Measurements from ENCODE around the gene NDST4.

NDST4 gene

GRCh38 chr4:115110191-115111181 is 2.9 kb downstream of the NDST4 start:
- TF ChIP-seq CTCF (IDR thresholded peaks at IDR 0.05; ENCODE audit: borderline replicate concordance, extremely low read depth, low read length, poor library complexity, severe bottlenecking) (no peak), EZH2 (IDR thresholded peaks at IDR 0.05; ENCODE audit: borderline replicate concordance, low read depth, low read length, severe bottlenecking) (no peak)
- Histone ChIP-seq H3K9me3 (ENCODE audit: insufficient read depth, low read length, severe bottlenecking) (no peaks in the 10 kb centered on the region), H2AFZ (ENCODE audit: low read depth, low read length) (no peak overlapping the region), H3K79me2 (ENCODE audit: insufficient read depth, low read length) (no peaks in the 10 kb centered on the region), H3K27me3 (ENCODE audit: insufficient read depth, low read length, poor library complexity) (no peaks in the 10 kb centered on the region), H3K4me3 (ENCODE audit: low read depth in 1 of 2, low read length in 2 of 2) (no peak overlapping the region), H3K27ac (ENCODE audit: low read length) (no peak overlapping the region), H3K4me1 (ENCODE audit: insufficient read depth, low read length) (no peaks in the 10 kb centered on the region), H4K20me1 (ENCODE audit: insufficient read depth, low read length) (no peaks in the 10 kb centered on the region), H3K9ac (ENCODE audit: low read depth, low read length) (no peak overlapping the region), H3K4me2 (ENCODE audit: insufficient read depth, low read length) (no peak overlapping the region), H3K36me3 (ENCODE audit: insufficient read depth, low read length) (no peaks in the 10 kb centered on the region)
- DNase-seq: no peak
- no peak for ATAC-seq (ENCODE audit: insufficient read depth, low read depth)

- Histone ChIP-seq H3K79me2 (ENCODE audit: insufficient read depth, low read length) (no peaks in the 10 kb centered on the region), H3K27me3 (ENCODE audit: insufficient read depth, low read length, poor library complexity) (no peaks in the 10 kb centered on the region), H3K9me3 (ENCODE audit: insufficient read depth, low read length, severe bottlenecking) (no peaks in the 10 kb centered on the region), H3K4me3 (ENCODE audit: low read depth in 1 of 2, low read length in 2 of 2) (no peak overlapping the region), H3K4me2 (ENCODE audit: insufficient read depth, low read length) (no peak overlapping the region), H3K36me3 (ENCODE audit: insufficient read depth, low read length) (no peaks in the 10 kb centered on the region), H2AFZ (ENCODE audit: low read depth, low read length) (no peak overlapping the region), H3K27ac (ENCODE audit: low read length) (no peak overlapping the region), H3K4me1 (ENCODE audit: insufficient read depth, low read length) (no peaks in the 10 kb centered on the region), H4K20me1 (ENCODE audit: insufficient read depth, low read length) (no peaks in the 10 kb centered on the region), H3K9ac (ENCODE audit: low read depth, low read length) (no peak overlapping the region)
- ATAC-seq (ENCODE audit: insufficient read depth, low read depth) (no peak), DNase-seq (no peak)
- TF ChIP-seq EZH2 (IDR thresholded peaks at IDR 0.05; ENCODE audit: borderline replicate concordance, low read depth, low read length, severe bottlenecking) (no peak), CTCF (IDR thresholded peaks at IDR 0.05; ENCODE audit: borderline replicate concordance, extremely low read depth, low read length, poor library complexity, severe bottlenecking) (no peak)
Measured at GRCh38 chr4:115108850-115109249, 4.6 kb downstream of the NDST4 start.

GRCh38 chr4:115107411-115107810 is 6.0 kb downstream of the NDST4 start:
- Histone ChIP-seq H3K4me3 (ENCODE audit: low read depth in 1 of 2, low read length in 2 of 2) (no peak overlapping the region), H3K27ac (ENCODE audit: low read length) (no peak overlapping the region), H3K9me3 (ENCODE audit: insufficient read depth, low read length, severe bottlenecking) (no peaks in the 10 kb centered on the region), H3K27me3 (ENCODE audit: insufficient read depth, low read length, poor library complexity) (no peaks in the 10 kb centered on the region), H3K4me1 (ENCODE audit: insufficient read depth, low read length) (no peaks in the 10 kb centered on the region), H3K9ac (ENCODE audit: low read depth, low read length) (no peak overlapping the region), H3K4me2 (ENCODE audit: insufficient read depth, low read length) (no peak overlapping the region), H2AFZ (ENCODE audit: low read depth, low read length) (no peak overlapping the region), H3K79me2 (ENCODE audit: insufficient read depth, low read length) (no peaks in the 10 kb centered on the region), H3K36me3 (ENCODE audit: insufficient read depth, low read length) (no peaks in the 10 kb centered on the region), H4K20me1 (ENCODE audit: insufficient read depth, low read length) (no peaks in the 10 kb centered on the region)
- no peak for ATAC-seq (ENCODE audit: insufficient read depth, low read depth)
- DNase-seq: no peak
- TF ChIP-seq CTCF (IDR thresholded peaks at IDR 0.05; ENCODE audit: borderline replicate concordance, extremely low read depth, low read length, poor library complexity, severe bottlenecking): no peak
- TF ChIP-seq EZH2 (IDR thresholded peaks at IDR 0.05; ENCODE audit: borderline replicate concordance, low read depth, low read length, severe bottlenecking): no peak

Data from DND-41 (cell line).